BJ (cell line): ENCODE data around the gene C10orf62. TPM values are rescaled to one million over a fixed set of nuclear protein-coding genes. Genes with fewer than 3 reads are reported as not detected.
"Not testable (repeated sequence)": the region's sequence is repeated elsewhere in the genome, so short reads cannot be mapped to it uniquely, and the experiment has no call there.

Source experiments
- CTCF ChIA-PET: fragments of 350-600 bp; formaldehyde crosslinking; extraction: SDS; loops from one replicate; lab custom pipeline; 2021; ENCODE audit warnings: antibody characterized with exemption, inconsistent platforms; lab: Yijun Ruan, JAX
- POLR2A ChIA-PET: fragments of 300-600 bp; sonication (Branson Sonifier 250); formaldehyde crosslinking; extraction: SDS; loops from one replicate; lab custom pipeline; 2021; ENCODE audit warnings: antibody characterized with exemption; lab: Charles Lee
- DNase-seq: peaks from one replicate; pipeline ENCODE4 v3.0.0-alpha.2; 2011; ENCODE audit warnings: low read depth
- H3K27me3 ChIP-seq: 2 replicates; pipeline ENCODE4 v1.6.0; 2011; ENCODE audit warnings: low read length; ENCODE audit not compliant: control insufficient read depth, insufficient read depth
- H3K36me3 ChIP-seq: 2 replicates; pipeline ENCODE4 v1.5.1; 2011; ENCODE audit warnings: low read length; ENCODE audit not compliant: control insufficient read depth, insufficient read depth
- H3K4me3 ChIP-seq: 2 replicates; pipeline ENCODE4 v1.5.1; 2011; ENCODE audit warnings: low read depth, mild to moderate bottlenecking, control low read depth, low read length
- polyA plus RNA-seq: library from polyadenylated mRNA; depleted of rRNA; stranded (reverse); fragments of >200 nt; gene quantifications from 2 replicates; pipeline ENCODE4 v1.2.3, GENCODE V29; 2011
- TF ChIP-seq, protein P1 (sequence below): IDR thresholded peaks from 2 replicates; pipeline ENCODE4 v1.5.1; 2011; ENCODE audit warnings: low read depth, mild to moderate bottlenecking, control low read depth, inconsistent platforms, low read length, moderate library complexity; ENCODE audit not compliant: insufficient read depth

The C10orf62 gene
- polyA plus RNA-seq, 1 experiment = not detected

DNA sequence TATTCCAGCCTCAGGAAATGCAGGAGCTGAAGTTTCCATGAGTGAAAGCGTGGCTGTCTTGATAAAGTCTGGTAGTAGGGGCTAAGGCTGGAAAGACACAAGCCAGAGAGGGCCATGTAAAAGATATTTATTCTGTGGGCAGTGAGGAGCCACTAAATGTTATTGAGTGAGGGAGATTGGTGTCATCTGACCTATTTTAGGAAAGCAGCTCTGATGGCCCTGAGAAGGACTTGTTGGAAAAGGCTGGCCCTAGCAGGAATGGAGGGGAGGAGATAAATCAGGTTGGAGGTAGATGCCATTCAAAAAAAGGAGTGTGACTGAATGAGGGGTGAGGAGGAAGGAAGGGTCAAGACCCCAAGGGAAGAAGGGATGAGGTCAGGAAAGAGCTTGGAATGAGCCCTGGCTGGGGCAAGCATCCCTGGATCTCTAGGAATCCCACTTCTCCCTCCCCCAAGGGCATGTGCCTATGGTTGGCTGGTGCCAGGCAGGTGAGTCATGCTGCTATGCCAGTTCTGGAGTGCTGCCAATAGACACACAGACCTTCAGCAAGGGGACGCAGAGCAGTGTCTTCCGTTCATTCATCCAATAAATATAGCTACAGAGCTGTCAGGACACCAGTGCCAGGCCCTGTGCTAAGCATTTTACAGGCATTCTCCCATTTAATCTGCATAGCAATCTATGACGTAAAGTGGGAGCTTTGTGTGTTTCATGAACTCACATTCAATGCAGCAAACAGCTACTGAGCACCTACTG is 15.0 kb upstream of the C10orf62 start:
- DNase-seq = no peak
- H3K36me3 ChIP-seq = peaks cover 10% of the 10 kb centered on the region
- H3K4me3 ChIP-seq = no peak overlapping the region
- ChIA-PET POLR2A (interaction anchor here (0.7 to 1.5 kb wide), 2 partner anchors 22 to 316 kb away, joined by 5 to 6 read pairs; no protein-coding TSS in a partner anchor), CTCF (interaction anchor here (0.8 to 12.3 kb wide), 10 partner anchors 9 to 161 kb away, joined by 3 to 179 read pairs (median 3); partner anchors contain the start of genes C10orf62 and HOGA1)
- no peaks in the 10 kb centered on the region for H3K27me3 ChIP-seq
- TF ChIP-seq, protein P1, sequence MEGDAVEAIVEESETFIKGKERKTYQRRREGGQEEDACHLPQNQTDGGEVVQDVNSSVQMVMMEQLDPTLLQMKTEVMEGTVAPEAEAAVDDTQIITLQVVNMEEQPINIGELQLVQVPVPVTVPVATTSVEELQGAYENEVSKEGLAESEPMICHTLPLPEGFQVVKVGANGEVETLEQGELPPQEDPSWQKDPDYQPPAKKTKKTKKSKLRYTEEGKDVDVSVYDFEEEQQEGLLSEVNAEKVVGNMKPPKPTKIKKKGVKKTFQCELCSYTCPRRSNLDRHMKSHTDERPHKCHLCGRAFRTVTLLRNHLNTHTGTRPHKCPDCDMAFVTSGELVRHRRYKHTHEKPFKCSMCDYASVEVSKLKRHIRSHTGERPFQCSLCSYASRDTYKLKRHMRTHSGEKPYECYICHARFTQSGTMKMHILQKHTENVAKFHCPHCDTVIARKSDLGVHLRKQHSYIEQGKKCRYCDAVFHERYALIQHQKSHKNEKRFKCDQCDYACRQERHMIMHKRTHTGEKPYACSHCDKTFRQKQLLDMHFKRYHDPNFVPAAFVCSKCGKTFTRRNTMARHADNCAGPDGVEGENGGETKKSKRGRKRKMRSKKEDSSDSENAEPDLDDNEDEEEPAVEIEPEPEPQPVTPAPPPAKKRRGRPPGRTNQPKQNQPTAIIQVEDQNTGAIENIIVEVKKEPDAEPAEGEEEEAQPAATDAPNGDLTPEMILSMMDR = no peak

DNA sequence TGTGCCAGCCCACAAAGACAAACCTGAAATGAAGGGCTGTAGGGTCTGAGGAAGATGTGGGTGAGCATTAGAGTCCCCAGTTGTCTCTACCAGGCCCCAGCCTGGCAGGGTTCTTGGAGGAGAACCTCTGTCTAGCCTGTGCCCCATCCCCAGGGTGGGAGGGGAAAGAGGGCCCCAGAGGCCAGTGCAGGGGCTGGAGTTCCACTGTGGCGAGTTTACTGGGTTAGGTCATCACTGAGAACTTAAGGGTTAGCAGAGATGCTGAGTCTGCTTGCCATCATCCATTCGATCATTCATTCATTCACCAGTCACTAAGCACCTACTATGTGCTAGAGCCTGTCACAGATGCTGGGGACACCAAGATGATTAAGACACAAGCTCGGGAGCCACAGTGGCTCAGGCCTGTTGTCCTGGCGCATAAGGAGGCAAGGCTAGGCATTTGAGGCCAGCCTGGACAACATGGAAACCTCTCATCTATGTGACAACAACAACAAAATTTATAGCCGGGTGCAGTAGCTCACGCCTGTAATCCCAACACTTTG is 14.3 kb upstream of the C10orf62 start:
- POLR2A ChIA-PET = no interaction called here
- no peak for DNase-seq
- peaks cover 6% of the 10 kb centered on the region for H3K36me3 ChIP-seq
- no peaks in the 10 kb centered on the region for H3K27me3 ChIP-seq
- TF ChIP-seq, protein P1 = no peak
- CTCF ChIA-PET = interaction anchor here (0.8 to 12.3 kb wide), 8 partner anchors 9 to 160 kb away, joined by 3 to 179 read pairs (median 3); partner anchors contain the start of genes C10orf62 and HOGA1
- H3K4me3 ChIP-seq = no peak overlapping the region

DNA sequence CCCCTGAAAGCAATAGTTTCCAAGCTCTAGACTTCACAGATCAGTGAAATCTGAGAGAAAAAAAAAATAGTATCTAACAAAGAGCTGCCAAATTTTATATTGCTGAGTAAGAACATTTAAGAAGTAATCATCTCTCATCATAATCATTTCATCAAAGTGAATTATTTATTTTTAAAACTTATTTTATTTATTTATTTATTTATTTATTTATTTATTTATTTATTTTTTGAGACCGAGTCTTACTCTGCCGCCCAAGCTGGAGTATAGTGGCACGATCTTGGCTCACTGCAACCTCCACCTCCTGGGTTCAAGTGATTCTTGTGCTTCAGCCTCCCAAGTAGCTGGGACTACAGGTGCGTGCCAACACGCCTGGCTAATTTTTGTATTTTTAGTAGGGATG is 13.0 kb upstream of the C10orf62 start:
- H3K27me3 ChIP-seq, DNase-seq, H3K36me3 ChIP-seq, POLR2A ChIA-PET, H3K4me3 ChIP-seq: not testable (repeated sequence)
- CTCF ChIA-PET = interaction anchor here (1.2 to 12.3 kb wide), 3 partner anchors 11 to 36 kb away, joined by 3 to 179 read pairs (median 3); no protein-coding TSS in a partner anchor

DNA sequence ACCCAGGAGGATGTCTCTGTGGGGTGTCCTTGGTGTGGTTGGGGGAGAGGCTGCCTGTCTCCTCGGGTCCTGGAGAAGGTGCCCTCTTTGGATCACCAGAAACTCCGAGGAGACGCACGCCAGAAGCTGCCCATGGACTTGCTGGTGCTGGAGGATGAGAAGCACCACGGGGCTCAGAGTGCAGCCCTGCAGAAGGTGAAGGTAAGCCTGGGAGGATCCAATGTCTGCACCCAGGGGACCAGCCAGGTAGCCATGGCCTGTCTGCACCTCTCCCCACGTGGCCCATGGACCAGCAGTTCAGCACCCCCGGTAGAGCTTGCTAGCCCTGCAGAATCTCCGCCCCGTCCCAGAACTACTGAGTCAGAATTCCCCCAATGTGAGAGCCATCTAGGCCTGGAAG is 11.8 kb upstream of the C10orf62 start:
- ChIA-PET CTCF (interaction anchor here (1.2 to 12.3 kb wide), 2 partner anchors 35 to 124 kb away, joined by 3 to 179 read pairs; no protein-coding TSS in a partner anchor), POLR2A (no interaction called here)
- TF ChIP-seq, protein P1 = no peak
- DNase-seq = no peak
- H3K27me3 ChIP-seq = no peaks in the 10 kb centered on the region
- H3K36me3 ChIP-seq = no peaks in the 10 kb centered on the region
- H3K4me3 ChIP-seq = no peak overlapping the region

DNA sequence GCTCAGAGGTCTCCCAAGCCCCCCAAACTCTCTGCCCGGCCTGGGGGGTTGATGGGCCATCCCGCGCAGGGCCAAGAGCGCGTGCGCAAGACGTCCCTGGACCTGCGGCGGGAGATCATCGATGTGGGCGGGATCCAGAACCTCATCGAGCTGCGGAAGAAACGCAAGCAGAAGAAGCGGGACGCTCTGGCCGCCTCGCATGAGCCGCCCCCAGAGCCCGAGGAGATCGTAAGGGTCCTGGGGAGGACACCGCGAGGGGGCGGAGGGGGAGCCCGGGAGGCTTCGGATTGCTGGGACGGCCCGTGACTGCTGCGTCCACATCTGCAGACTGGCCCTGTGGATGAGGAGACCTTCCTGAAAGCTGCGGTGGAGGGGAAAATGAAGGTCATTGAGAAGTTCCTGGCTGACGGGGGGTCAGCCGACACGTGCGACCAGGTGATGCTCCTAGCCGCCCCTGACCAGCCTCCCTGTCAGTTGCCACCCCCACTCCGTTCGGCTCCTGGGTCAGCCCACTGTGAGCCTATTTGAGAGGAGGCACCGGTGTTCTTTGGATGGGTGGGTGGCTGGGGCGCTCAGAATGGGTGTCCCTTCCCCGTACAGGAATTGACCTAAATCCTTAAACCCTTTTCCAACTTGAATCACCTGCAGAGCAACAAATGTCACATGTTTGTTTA is 11.2 kb upstream of the C10orf62 start:
- no peaks in the 10 kb centered on the region for H3K36me3 ChIP-seq
- H3K4me3 ChIP-seq = peak overlapping the region; percentile 6; the same call in 1 of the 2 replicates
- DNase-seq = no peak
- CTCF ChIA-PET = interaction anchor here (12.3 kb wide), 1 partner anchor 35 kb away, joined by 179 read pairs; no protein-coding TSS in a partner anchor
- no peaks in the 10 kb centered on the region for H3K27me3 ChIP-seq
- POLR2A ChIA-PET = interaction anchor here (0.6 kb wide), 1 partner anchor 159 kb away, joined by 3 read pairs; no protein-coding TSS in a partner anchor
- TF ChIP-seq, protein P1 = no peak
